BLaER1 treated with 17β-estradiol and CSF1 and Interleukin-3, amounts not matched to agents 10 nM and 100 nM (cell line): ENCODE results near the gene RXRG.

ENCODE experiments used
- H3K27ac ChIP-seq, 11 experiments: shearing (Covaris generic); formaldehyde crosslinking; 2 replicates each; pipeline ENCODE4 v1.8.1; 2022
- H3K27me3 ChIP-seq, 11 experiments: shearing (Covaris generic); formaldehyde crosslinking; 2 replicates each; pipeline ENCODE4 v1.8.1; 2022
- H3K36me3 ChIP-seq, 11 experiments: shearing (Covaris generic); formaldehyde crosslinking; 2 replicates each; pipeline ENCODE4 v1.8.1; 2022
- H3K4me1 ChIP-seq, 10 experiments: shearing (Covaris generic); formaldehyde crosslinking; 2 replicates each; pipeline ENCODE4 v1.8.1; 2022
- H3K4me2 ChIP-seq, 11 experiments: shearing (Covaris generic); formaldehyde crosslinking; 2 replicates each; pipeline ENCODE4 v1.8.1; 2022
- H3K4me3 ChIP-seq, 10 experiments: shearing (Covaris generic); formaldehyde crosslinking; 2 replicates each; pipeline ENCODE4 v1.8.1; 2022
- H3K9ac ChIP-seq, 11 experiments: shearing (Covaris generic); formaldehyde crosslinking; 2 replicates each; pipeline ENCODE4 v1.8.1; 2022
- H3K9me3 ChIP-seq, 11 experiments: shearing (Covaris generic); formaldehyde crosslinking; replicated peaks in 1 of 11; 2 replicates each; pipeline ENCODE4 v1.8.1; 2022
- H4K20me1 ChIP-seq, 11 experiments: shearing (Covaris generic); formaldehyde crosslinking; 2 replicates each; pipeline ENCODE4 v1.8.1; 2022
- Cebpa-rat ChIP-seq, 11 experiments: shearing (Covaris generic); IDR thresholded peaks; 2 replicates each; pipeline ENCODE4 v1.8.1; 2022

The RXRG gene

DNA sequence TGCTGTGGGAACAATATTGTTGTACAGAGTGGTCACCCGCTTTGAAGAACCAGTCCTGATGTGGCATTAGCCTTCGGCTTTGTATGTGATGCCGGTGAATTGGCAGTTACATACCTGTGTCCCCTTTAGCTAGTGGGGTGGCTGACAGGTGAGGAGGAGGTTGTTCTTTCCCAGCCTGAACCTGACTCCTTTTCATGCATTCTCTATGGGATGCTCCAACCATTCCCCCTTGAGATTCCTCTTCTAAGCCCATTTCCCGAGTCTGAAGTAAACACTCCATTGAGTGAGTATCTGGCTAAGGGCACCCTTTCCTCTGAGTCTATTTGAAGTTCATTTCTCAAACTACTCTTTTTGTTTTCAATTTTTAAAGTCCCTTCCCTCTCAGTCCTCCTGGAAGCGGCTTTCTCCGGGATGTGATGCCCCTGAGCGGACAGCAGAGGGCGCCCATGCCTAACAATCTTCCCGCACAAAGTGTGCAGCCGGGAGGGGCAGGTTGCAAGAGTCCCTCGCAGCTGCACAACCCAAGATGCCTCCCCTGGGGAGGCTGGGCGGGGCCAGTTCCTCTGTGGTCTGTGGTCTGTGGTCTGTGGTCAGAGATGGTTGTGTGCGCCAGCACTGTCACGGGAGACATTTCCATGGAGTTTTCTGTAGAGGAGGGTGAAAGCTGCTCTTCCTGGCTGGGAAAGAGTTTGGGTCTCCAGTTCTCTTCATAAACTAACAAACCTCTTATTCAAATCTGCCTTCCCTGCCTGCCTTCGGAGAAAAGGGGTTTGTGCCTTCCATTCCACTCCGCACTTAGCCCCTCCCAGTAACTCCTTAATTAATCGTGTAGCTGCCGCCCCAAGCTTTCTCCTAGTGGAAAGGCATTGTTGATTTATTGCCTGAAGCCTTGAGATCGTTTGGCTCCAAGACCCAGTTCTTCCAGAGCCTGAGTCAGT lies 52.0 kb downstream of the RXRG start:
- H3K4me1 ChIP-seq: peaks cover 13 to 39% (median 23%) of the 10 kb centered on the region in 10 experiments
- peak overlapping the region in 3 of 10 experiments; percentile 8 to 42 (median 24); a peak in 3 of 20 replicates for H3K4me3 ChIP-seq
- peaks cover 0 to 10% (median 0%) of the 10 kb centered on the region in 11 experiments; a peak in 3 of 22 replicates for H3K9me3 ChIP-seq
- peaks cover 0 to 60% (median 12%) of the 10 kb centered on the region in 11 experiments; a peak in 16 of 22 replicates for H4K20me1 ChIP-seq
- H3K36me3 ChIP-seq: no peaks in the 10 kb centered on the region
- H3K27me3 ChIP-seq: peaks cover 89 to 98% (median 95%) of the 10 kb centered on the region in 11 experiments
- H3K9ac ChIP-seq: no peak overlapping the region
- peak in 4 of 11 experiments; percentile 20 to 78 (median 67); a peak in 4 of 22 replicates for TF ChIP-seq Cebpa-rat (IDR thresholded peaks at IDR 0.05)
- peak overlapping the region; percentile 67 to 86 (median 77) for H3K4me2 ChIP-seq
- 0 out of 22 replicates have a peak overlapping the region, but pooled peaks of 1 of the 11 experiments have one; percentile 7 for H3K27ac ChIP-seq

DNA sequence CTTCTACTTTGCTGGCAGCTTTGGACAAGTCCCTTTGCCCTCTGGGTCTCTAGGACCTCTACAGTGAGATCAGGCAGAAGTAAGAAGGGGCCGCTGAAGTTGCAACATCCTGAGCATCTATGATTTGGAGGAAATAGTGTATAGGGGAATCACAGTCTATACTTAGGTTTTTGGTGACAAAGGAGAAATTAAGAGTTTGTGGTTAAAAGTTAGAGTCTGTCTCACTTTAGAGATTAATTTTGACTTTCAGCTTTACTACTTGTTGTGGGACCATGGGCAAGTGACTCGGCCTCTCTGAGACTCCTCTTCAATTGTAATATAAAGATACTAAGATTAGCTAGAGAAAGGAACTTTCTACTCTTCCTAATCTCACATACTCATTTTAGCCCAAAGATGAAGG lies 55.3 kb downstream of the RXRG start:
- H3K4me2 ChIP-seq: peak overlapping the region in 6 of 11 experiments; percentile 3 to 53 (median 13); a peak in 10 of 22 replicates
- TF ChIP-seq Cebpa-rat (IDR thresholded peaks at IDR 0.05): no peak
- H3K4me1 ChIP-seq: peaks cover 13 to 29% (median 19%) of the 10 kb centered on the region in 10 experiments
- no peak overlapping the region for H3K9ac ChIP-seq
- H3K27ac ChIP-seq: no peak overlapping the region
- H3K9me3 ChIP-seq: peaks cover 0 to 10% (median 0%) of the 10 kb centered on the region in 11 experiments; a peak in 3 of 22 replicates
- H3K4me3 ChIP-seq: no peak overlapping the region
- no peaks in the 10 kb centered on the region for H3K36me3 ChIP-seq
- H3K27me3 ChIP-seq: peaks cover 66 to 98% (median 81%) of the 10 kb centered on the region in 11 experiments
- peaks cover 0 to 48% (median 6%) of the 10 kb centered on the region in 11 experiments; a peak in 13 of 22 replicates for H4K20me1 ChIP-seq

DNA sequence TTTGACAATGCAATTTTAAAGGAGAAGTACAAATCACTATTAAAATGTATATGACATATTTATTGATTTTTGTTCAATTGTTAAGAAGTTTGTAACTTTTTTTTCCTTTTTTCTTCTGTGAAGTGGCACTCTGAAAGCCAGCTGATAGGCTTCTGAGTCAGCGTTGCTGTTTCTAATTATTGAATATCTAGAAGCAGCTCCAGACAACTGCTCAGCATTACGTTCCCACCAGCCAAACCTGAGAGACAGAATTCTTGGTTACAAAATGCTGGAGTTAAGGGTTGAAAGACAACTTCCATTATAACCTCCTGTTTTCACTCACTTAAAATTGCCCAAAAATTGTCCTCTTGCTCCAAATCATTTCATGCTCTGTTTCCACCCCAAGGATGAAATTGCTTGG lies 57.0 kb downstream of the RXRG start:
- no peak overlapping the region for H3K9ac ChIP-seq
- H3K36me3 ChIP-seq: no peaks in the 10 kb centered on the region
- peaks cover 5 to 19% (median 10%) of the 10 kb centered on the region in 10 experiments; a peak in 14 of 20 replicates for H3K4me1 ChIP-seq
- no peak for TF ChIP-seq Cebpa-rat (IDR thresholded peaks at IDR 0.05)
- no peak overlapping the region for H3K4me2 ChIP-seq
- peaks cover 0 to 54% (median 0%) of the 10 kb centered on the region in 11 experiments; a peak in 6 of 22 replicates for H4K20me1 ChIP-seq
- H3K4me3 ChIP-seq: no peak overlapping the region
- H3K27me3 ChIP-seq: peaks cover 52 to 99% (median 74%) of the 10 kb centered on the region in 11 experiments
- H3K27ac ChIP-seq: no peak overlapping the region
- H3K9me3 ChIP-seq: peaks cover 0 to 10% (median 0%) of the 10 kb centered on the region in 11 experiments; a peak in 3 of 22 replicates

DNA sequence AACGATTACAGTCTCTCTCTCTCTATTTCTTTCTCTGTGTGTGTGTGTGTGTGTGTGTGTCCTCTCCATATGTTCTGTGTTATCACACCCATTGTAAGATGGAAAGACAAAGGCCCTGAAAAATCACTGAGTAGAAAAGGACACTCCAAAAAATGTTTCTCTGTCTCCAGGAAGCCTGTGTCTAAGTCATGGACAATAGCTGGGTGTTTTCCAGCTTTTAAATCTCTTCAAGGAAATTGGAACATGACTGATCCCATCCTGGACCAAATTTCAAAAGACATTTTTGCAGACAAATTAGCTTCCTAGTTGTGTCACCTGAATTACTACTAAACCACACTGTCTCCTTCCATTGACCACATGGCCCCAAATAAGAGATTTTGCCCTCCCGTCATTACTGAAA lies 57.4 kb downstream of the RXRG start:
- Histone ChIP-seq H3K27me3 (peaks cover 49 to 100% (median 71%) of the 10 kb centered on the region in 11 experiments), H3K4me1 (peaks cover 2 to 15% (median 7%) of the 10 kb centered on the region in 10 experiments; a peak in 14 of 20 replicates), H3K27ac (no peak overlapping the region), H3K9me3 (peaks cover 0 to 10% (median 0%) of the 10 kb centered on the region in 11 experiments; a peak in 3 of 22 replicates), H3K4me2 (no peak overlapping the region), H3K4me3 (no peak overlapping the region), H3K9ac (no peak overlapping the region), H4K20me1 (peaks cover 0 to 53% (median 0%) of the 10 kb centered on the region in 11 experiments; a peak in 6 of 22 replicates), H3K36me3 (no peaks in the 10 kb centered on the region)
- no peak for TF ChIP-seq Cebpa-rat (IDR thresholded peaks at IDR 0.05)

DNA sequence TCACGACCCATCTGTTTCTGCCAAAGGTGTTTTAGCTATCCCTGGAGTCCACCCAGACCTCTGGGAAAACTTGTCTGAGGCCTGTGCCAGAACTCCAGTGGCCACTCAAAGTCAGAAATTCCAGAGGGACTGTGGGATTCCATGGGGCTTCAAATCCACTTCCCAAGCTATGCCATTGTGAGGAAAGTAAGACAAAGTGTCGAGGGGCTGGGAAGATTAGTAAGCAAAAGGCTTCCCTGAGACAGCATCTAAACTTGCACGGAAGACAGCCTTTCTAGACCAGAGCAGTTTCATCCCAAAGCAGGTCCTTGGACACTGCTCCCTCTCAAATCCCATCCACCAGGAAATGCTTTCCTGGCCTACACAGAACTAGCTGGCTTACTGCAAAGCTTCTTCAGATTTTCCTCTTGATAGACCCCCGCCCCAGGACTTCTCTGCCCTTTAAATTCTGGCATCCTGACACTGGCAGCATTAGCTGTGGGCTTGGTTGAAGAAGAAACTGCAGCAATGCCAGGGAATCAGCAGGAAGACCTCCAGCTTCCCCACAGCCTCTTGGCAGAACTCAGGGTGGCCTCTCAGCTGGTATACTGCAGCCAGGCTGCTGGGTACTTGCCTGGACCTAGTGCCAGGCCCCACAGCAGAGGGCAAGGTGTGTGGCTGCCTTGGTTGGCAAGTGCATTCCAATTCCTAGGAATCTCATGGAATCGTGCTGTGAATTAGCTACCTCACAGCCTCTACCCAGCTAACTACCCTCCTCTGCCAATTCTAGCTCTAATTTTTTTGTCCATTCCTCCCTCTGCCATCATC lies 61.1 kb downstream of the RXRG start:
- TF ChIP-seq Cebpa-rat (IDR thresholded peaks at IDR 0.05): no peak
- Histone ChIP-seq H4K20me1 (peaks cover 0 to 43% (median 0%) of the 10 kb centered on the region in 11 experiments; a peak in 3 of 22 replicates), H3K4me3 (no peak overlapping the region), H3K9ac (no peak overlapping the region), H3K4me2 (no peak overlapping the region), H3K9me3 (no peaks in the 10 kb centered on the region), H3K36me3 (no peaks in the 10 kb centered on the region), H3K27me3 (peaks cover 13 to 99% (median 34%) of the 10 kb centered on the region in 11 experiments; a peak in 19 of 22 replicates), H3K27ac (no peak overlapping the region), H3K4me1 (no peaks in the 10 kb centered on the region; a peak in 1 of 20 replicates)

DNA sequence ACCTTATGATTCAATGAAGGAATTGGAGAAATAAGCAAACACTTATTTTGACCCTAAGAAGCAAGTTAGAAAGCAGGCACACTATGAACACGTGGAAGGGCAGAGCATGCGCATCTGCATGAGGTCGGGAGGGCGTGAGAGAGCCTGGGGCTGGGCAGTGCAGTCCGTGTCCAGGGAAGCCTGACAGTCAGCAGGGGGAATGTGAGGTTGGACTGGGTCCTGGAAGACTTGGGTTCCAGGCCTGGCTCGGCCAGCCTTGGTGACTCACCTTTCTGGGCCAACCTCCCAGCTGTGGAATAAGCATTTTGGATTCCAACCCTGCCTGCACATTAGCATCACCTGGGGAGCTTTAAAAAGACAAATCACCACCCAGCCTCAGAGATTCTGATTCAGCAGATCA lies 61.9 kb downstream of the RXRG start:
- Histone ChIP-seq H3K4me1 (no peaks in the 10 kb centered on the region; a peak in 1 of 20 replicates), H3K27ac (no peak overlapping the region), H4K20me1 (peaks cover 0 to 38% (median 0%) of the 10 kb centered on the region in 11 experiments; a peak in 3 of 22 replicates), H3K27me3 (peaks cover 6 to 92% (median 28%) of the 10 kb centered on the region in 11 experiments; a peak in 18 of 22 replicates), H3K36me3 (no peaks in the 10 kb centered on the region), H3K4me3 (no peak overlapping the region), H3K9ac (no peak overlapping the region), H3K4me2 (no peak overlapping the region), H3K9me3 (no peaks in the 10 kb centered on the region)
- TF ChIP-seq Cebpa-rat (IDR thresholded peaks at IDR 0.05): no peak

DNA sequence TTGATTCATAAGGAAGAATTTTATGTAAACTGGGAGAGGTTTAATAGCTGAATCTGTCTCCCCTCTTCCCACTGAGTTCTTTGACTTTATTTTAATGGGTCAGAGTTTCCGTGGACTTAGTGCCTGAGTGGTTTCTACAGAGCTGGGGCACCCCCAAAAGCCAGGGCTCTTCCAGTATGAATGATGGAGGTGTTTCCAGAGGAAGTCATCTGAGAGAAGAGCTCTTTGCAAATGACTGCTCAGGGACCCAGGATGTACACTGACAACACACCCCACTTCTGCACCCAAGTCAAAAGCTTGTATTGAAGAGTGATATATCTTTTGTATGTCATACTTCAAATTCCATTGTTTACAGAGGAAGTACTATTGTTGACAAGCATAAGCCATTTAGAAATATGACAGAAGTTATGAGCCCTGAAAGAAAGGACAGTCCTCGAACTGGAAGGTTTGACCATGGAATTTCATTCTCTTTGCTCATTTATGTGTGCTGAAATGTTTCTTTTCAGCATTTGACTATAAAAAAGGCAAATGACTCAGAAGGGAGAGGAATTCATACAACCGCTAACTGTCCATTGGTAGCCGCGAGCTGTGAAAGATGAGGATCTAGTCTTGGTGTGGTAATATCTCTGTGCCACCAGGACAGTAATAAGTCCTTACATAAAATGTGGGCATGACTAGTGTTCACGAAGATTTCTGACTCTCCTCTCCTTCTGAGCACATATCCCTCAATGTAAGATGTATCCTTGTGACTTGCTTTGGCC lies 63.0 kb downstream of the RXRG start:
- no peak for TF ChIP-seq Cebpa-rat (IDR thresholded peaks at IDR 0.05)
- Histone ChIP-seq H3K4me3 (no peak overlapping the region), H3K36me3 (no peaks in the 10 kb centered on the region), H3K9ac (no peak overlapping the region), H4K20me1 (peaks cover 0 to 35% (median 0%) of the 10 kb centered on the region in 11 experiments; a peak in 3 of 22 replicates), H3K4me2 (no peak overlapping the region), H3K9me3 (no peaks in the 10 kb centered on the region), H3K4me1 (peaks cover 2 to 4% (median 4%) of the 10 kb centered on the region in 10 experiments), H3K27ac (no peak overlapping the region), H3K27me3 (peaks cover 0 to 85% (median 18%) of the 10 kb centered on the region in 11 experiments; a peak in 15 of 22 replicates)
